CD4-positive, alpha-beta T cell (primary cell): Measurements from ENCODE around the gene PPP1R1B. TPM values are rescaled to one million over a fixed set of nuclear protein-coding genes. Genes with fewer than 3 reads are reported as not detected.

Experiments used
- ATAC-seq: fragments of 200-7000 bp; cut with Tn5 transposase; one replicate; pipeline ENCODE4 v1.10.0; 2022; ENCODE audit warnings: mild to moderate bottlenecking; ENCODE audit not compliant: poor library complexity
- CTCF ChIA-PET: fragments of 350-600 bp; sonication (Branson Sonifier 250); formaldehyde crosslinking; loops from one replicate; lab custom pipeline; 2021; ENCODE audit warnings: antibody characterized with exemption, inconsistent platforms; lab: Charles Lee
- POLR2A ChIA-PET: fragments of 350-600 bp; sonication (Branson Sonifier 250); formaldehyde crosslinking; loops from one replicate; lab custom pipeline; 2021; ENCODE audit warnings: antibody characterized with exemption, inconsistent platforms; lab: Charles Lee
- DNase-seq, 14 experiments: peaks; one replicate each; pipeline ENCODE4 v3.0.0-alpha.2; 2013 to 2020; ENCODE audit warnings: mixed read lengths in 2 of 14
- H3K27ac ChIP-seq, 2 donors: one replicate each; pipeline versions ENCODE4 v1.5.1 to v1.7.0; 2013; ENCODE audit warnings: low read length in 2 of 2, low read depth in 1 of 2, mild to moderate bottlenecking in 1 of 2
- H3K27me3 ChIP-seq, 2 experiments: 1 replicate in 1 of 2; 2 replicates in 1 of 2; pipeline versions ENCODE4 v1.6.1 to v1.7.0; 2013; ENCODE audit warnings: low read length in 2 of 2, control low read depth in 1 of 2, mild to moderate bottlenecking in 1 of 2, moderate library complexity in 1 of 2; ENCODE audit not compliant: insufficient read depth in 2 of 2, control insufficient read depth in 1 of 2
- H3K36me3 ChIP-seq: one replicate; pipeline ENCODE4 v1.6.1; 2013; ENCODE audit warnings: low read length, control low read depth; ENCODE audit not compliant: insufficient read depth
- H3K4me1 ChIP-seq: one replicate; pipeline ENCODE4 v1.6.1; 2013; ENCODE audit warnings: low read length, control low read depth; ENCODE audit not compliant: insufficient read depth
- H3K4me3 ChIP-seq: one replicate; pipeline ENCODE4 v1.5.1; 2013; ENCODE audit warnings: mild to moderate bottlenecking, low read length, moderate library complexity
- H3K9me3 ChIP-seq, 2 experiments: 1 replicate in 1 of 2; 2 replicates in 1 of 2; pipeline versions ENCODE4 v1.6.1 to v1.7.0; 2013; ENCODE audit warnings: low read length in 2 of 2, mild to moderate bottlenecking in 2 of 2, control low read depth in 1 of 2, moderate library complexity in 1 of 2; ENCODE audit not compliant: control insufficient read depth in 1 of 2, insufficient read depth in 1 of 2
- H3K27ac Mint-ChIP-seq: one replicate; pipeline ENCODE4 v1.8.0; 2020; ENCODE audit warnings: mixed read lengths
- H3K27me3 Mint-ChIP-seq: one replicate; pipeline ENCODE4 v1.8.0; 2021; ENCODE audit warnings: mixed read lengths
- H3K36me3 Mint-ChIP-seq: one replicate; pipeline ENCODE4 v1.8.0; 2021; ENCODE audit warnings: low read depth, mixed read lengths
- H3K4me1 Mint-ChIP-seq: one replicate; pipeline ENCODE4 v1.8.0; 2021; ENCODE audit warnings: low read depth, mixed read lengths
- H3K4me3 Mint-ChIP-seq: one replicate; pipeline ENCODE4 v1.8.0; 2020; ENCODE audit warnings: mild to moderate bottlenecking, mixed read lengths
- H3K9me3 Mint-ChIP-seq: one replicate; pipeline ENCODE4 v1.8.0; 2020; ENCODE audit warnings: mixed read lengths
- CTCF ChIP-seq: fragments of 200-600 bp; IDR thresholded peaks from one replicate; pipeline ENCODE4 v1.8.0; 2022; ENCODE audit warnings: antibody characterized with exemption, mild to moderate bottlenecking
- intact Hi-C, 2 experiments: fragments of 100-400 bp; cut with DNase I in 1 of 2; cut with micrococcal nuclease in 1 of 2; formaldehyde crosslinking; loops; one replicate each; pipeline versions ENCODE4 v1.15.1 to v1.9.0; 2023 to 2025; cut with DNase I, micrococcal nuclease
- total RNA-seq, 174 experiments: library from RNA in 2 of 174; stranded (reverse) in 2 of 174; gene quantifications; one replicate each; pipeline ENCODE4 v1.2.3 and lab custom pipeline; 2021 to 2026

PPP1R1B gene
- total RNA-seq, 2 experiments from 2014 or later, result 0.25 TPM; not detected in 1

- DNase-seq, result peak in 2 of 14 experiments; percentile 43 to 49
Observed at GRCh38 chr17:39665642-39666224, 39.0 kb downstream of the PPP1R1B start.

DNA sequence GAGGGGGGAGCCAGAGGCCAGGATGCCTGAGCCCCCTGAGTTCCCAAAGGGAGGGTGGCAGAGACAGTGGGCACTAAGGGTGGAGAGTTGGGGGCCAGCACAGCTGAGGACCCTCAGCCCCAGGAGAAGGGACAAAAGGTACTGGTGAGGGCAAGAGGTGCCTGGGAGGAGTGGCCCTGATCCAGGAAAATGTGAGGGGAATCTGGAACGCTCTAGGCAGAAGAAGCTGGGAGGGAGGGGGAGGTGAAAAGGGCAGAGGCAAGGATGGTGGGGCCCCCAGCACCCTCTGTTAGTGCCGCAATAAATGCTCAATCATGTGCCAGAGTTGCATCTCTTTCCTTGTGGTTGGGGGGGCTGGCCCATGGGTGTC, 39.5 kb downstream of the PPP1R1B start:
- H3K27me3 Mint-ChIP-seq, result peaks cover 29% of the 10 kb centered on the region
- H3K9me3 Mint-ChIP-seq, result no peaks in the 10 kb centered on the region
- DNase-seq (no peak), ATAC-seq (no peak)
- peaks cover 28% of the 10 kb centered on the region for H3K4me1 ChIP-seq
- CTCF ChIA-PET, result interaction anchor here (1.2 to 3.4 kb wide), 5 partner anchors 12 to 292 kb away, joined by 3 to 21 read pairs (median 4); no protein-coding TSS in a partner anchor
- H3K4me3 ChIP-seq, result no peak overlapping the region
- H3K27ac ChIP-seq, result no peak overlapping the region
- H3K27me3 ChIP-seq, result peaks cover 15 to 34% of the 10 kb centered on the region in 2 experiments
- intact Hi-C loops, result loop anchor here in 1 of 2 experiments (2.0 to 5.0 kb wide), 2 partner anchors 43 to 86 kb away; no protein-coding TSS in a partner anchor
- H3K36me3 Mint-ChIP-seq, result peaks cover 24% of the 10 kb centered on the region
- H3K36me3 ChIP-seq, result peaks cover 12% of the 10 kb centered on the region
- POLR2A ChIA-PET, result interaction anchor here (0.9 kb wide), 1 partner anchor 22 kb away, joined by 3 read pairs; the partner anchor contains the start of gene PGAP3
- H3K4me1 Mint-ChIP-seq, result peaks cover 8% of the 10 kb centered on the region
- no peak for TF ChIP-seq CTCF
- no peak overlapping the region for H3K27ac Mint-ChIP-seq
- H3K4me3 Mint-ChIP-seq, result no peak overlapping the region
- no peaks in the 10 kb centered on the region for H3K9me3 ChIP-seq

More at GRCh38 chr17:39665642-39666224, 39.0 kb downstream of the PPP1R1B start:
- peaks cover 28% of the 10 kb centered on the region for H3K36me3 Mint-ChIP-seq
- Histone ChIP-seq H3K27ac (no peak overlapping the region), H3K4me3 (no peak overlapping the region), H3K27me3 (peaks cover 13 to 34% of the 10 kb centered on the region in 2 experiments), H3K9me3 (no peaks in the 10 kb centered on the region), H3K4me1 (peaks cover 28% of the 10 kb centered on the region), H3K36me3 (peaks cover 17% of the 10 kb centered on the region)
- peaks cover 29% of the 10 kb centered on the region for H3K27me3 Mint-ChIP-seq
- peak overlapping the region; percentile 45 for H3K4me3 Mint-ChIP-seq
- H3K9me3 Mint-ChIP-seq, result no peaks in the 10 kb centered on the region
- intact Hi-C loops, result loop anchor here in 1 of 2 experiments (2.0 to 5.0 kb wide), 2 partner anchors 43 to 87 kb away; no protein-coding TSS in a partner anchor
- H3K4me1 Mint-ChIP-seq, result peaks cover 11% of the 10 kb centered on the region
- POLR2A ChIA-PET, result interaction anchor here (1.3 kb wide), 1 partner anchor 44 kb away, joined by 3 read pairs; no protein-coding TSS in a partner anchor
- no peak overlapping the region for H3K27ac Mint-ChIP-seq
- TF ChIP-seq CTCF, result no peak
- peak; percentile 38 for ATAC-seq
- CTCF ChIA-PET, result interaction anchor here (0.7 to 3.4 kb wide), 5 partner anchors 11 to 293 kb away, joined by 3 to 21 read pairs (median 3); partner anchors contain the start of gene PGAP3

- Mint-ChIP-seq H3K27ac (no peak overlapping the region), H3K9me3 (no peaks in the 10 kb centered on the region), H3K36me3 (peaks cover 19% of the 10 kb centered on the region), H3K4me3 (peak overlapping the region; percentile 65), H3K4me1 (peaks cover 7% of the 10 kb centered on the region), H3K27me3 (peaks cover 30% of the 10 kb centered on the region)
- Histone ChIP-seq H3K9me3 (no peaks in the 10 kb centered on the region), H3K27me3 (peaks cover 15 to 34% of the 10 kb centered on the region in 2 experiments), H3K36me3 (peaks cover 7% of the 10 kb centered on the region), H3K4me3 (no peak overlapping the region), H3K27ac (no peak overlapping the region), H3K4me1 (peaks cover 29% of the 10 kb centered on the region)
- ChIA-PET CTCF (interaction anchor here (1.2 to 3.4 kb wide), 5 partner anchors 13 to 292 kb away, joined by 3 to 21 read pairs (median 4); no protein-coding TSS in a partner anchor), POLR2A (interaction anchor here (0.9 to 2.6 kb wide), 3 partner anchors 12 to 21 kb away, joined by 3 to 10 read pairs (median 3); partner anchors contain the start of gene PGAP3)
- no peak for TF ChIP-seq CTCF
- no peak for ATAC-seq
- intact Hi-C loops, result loop anchor here in 1 of 2 experiments (2.0 to 5.0 kb wide), 2 partner anchors 44 to 86 kb away; no protein-coding TSS in a partner anchor
- DNase-seq, result no peak
Observed at GRCh38 chr17:39666601-39667261, 40.0 kb downstream of the PPP1R1B start.
